T-helper 1 cell treated with Interleukin-12 subunit alpha and Interleukin-12 subunit beta and Interleukin-4 antibody, amounts not matched to agents 30 μg/mL and 1 μg/mL, for 36 hours (primary cell): ENCODE data around the gene SIX2.

Experiments used
- H3K27ac Mint-ChIP-seq: one replicate; pipeline ENCODE4 v1.8.0; 2021; ENCODE audit warnings: mild to moderate bottlenecking, mixed read lengths
- H3K27me3 Mint-ChIP-seq: one replicate; pipeline ENCODE4 v1.8.0; 2021; ENCODE audit warnings: low read depth, mixed read lengths
- H3K36me3 Mint-ChIP-seq: one replicate; pipeline ENCODE4 v1.8.0; 2021; ENCODE audit warnings: low read depth, mixed read lengths
- H3K4me1 Mint-ChIP-seq: one replicate; pipeline ENCODE4 v1.8.0; 2021; ENCODE audit warnings: low read depth, mixed read lengths
- H3K4me3 Mint-ChIP-seq: one replicate; pipeline ENCODE4 v1.8.0; 2021; ENCODE audit warnings: mild to moderate bottlenecking, moderate library complexity, mixed read lengths
- H3K9me3 Mint-ChIP-seq: one replicate; pipeline ENCODE4 v1.8.0; 2021; ENCODE audit warnings: mixed read lengths

Gene SIX2

GRCh38 chr2:44972771-44973535, 36.3 kb downstream of the SIX2 start:
- no peak overlapping the region for H3K27ac Mint-ChIP-seq
- no peaks in the 10 kb centered on the region for H3K4me1 Mint-ChIP-seq
- H3K27me3 Mint-ChIP-seq: peaks cover 7% of the 10 kb centered on the region
- no peak overlapping the region for H3K4me3 Mint-ChIP-seq
- H3K9me3 Mint-ChIP-seq: no peaks in the 10 kb centered on the region
- H3K36me3 Mint-ChIP-seq: no peaks in the 10 kb centered on the region

- Mint-ChIP-seq H3K9me3 (no peaks in the 10 kb centered on the region), H3K27ac (no peak overlapping the region), H3K4me3 (no peak overlapping the region), H3K36me3 (no peaks in the 10 kb centered on the region), H3K4me1 (no peaks in the 10 kb centered on the region), H3K27me3 (peaks cover 12% of the 10 kb centered on the region)
Observed at GRCh38 chr2:44970846-44971450, 38.3 kb downstream of the SIX2 start.

GRCh38 chr2:44969936-44970335, 39.3 kb downstream of the SIX2 start:
- H3K9me3 Mint-ChIP-seq: no peaks in the 10 kb centered on the region
- no peaks in the 10 kb centered on the region for H3K4me1 Mint-ChIP-seq
- H3K36me3 Mint-ChIP-seq: no peaks in the 10 kb centered on the region
- peaks cover 12% of the 10 kb centered on the region for H3K27me3 Mint-ChIP-seq
- no peak overlapping the region for H3K4me3 Mint-ChIP-seq
- H3K27ac Mint-ChIP-seq: no peak overlapping the region

- Mint-ChIP-seq H3K9me3 (no peaks in the 10 kb centered on the region), H3K36me3 (no peaks in the 10 kb centered on the region), H3K27ac (no peak overlapping the region), H3K27me3 (peaks cover 25% of the 10 kb centered on the region), H3K4me3 (no peak overlapping the region), H3K4me1 (no peaks in the 10 kb centered on the region)
Observed at GRCh38 chr2:44967727-44968432, 41.4 kb downstream of the SIX2 start.

GRCh38 chr2:44967056-44967455, 42.2 kb downstream of the SIX2 start:
- no peaks in the 10 kb centered on the region for H3K36me3 Mint-ChIP-seq
- H3K9me3 Mint-ChIP-seq: no peaks in the 10 kb centered on the region
- H3K4me1 Mint-ChIP-seq: no peaks in the 10 kb centered on the region
- no peak overlapping the region for H3K27ac Mint-ChIP-seq
- H3K27me3 Mint-ChIP-seq: peaks cover 31% of the 10 kb centered on the region
- no peak overlapping the region for H3K4me3 Mint-ChIP-seq

GRCh38 chr2:44965684-44966083, 43.6 kb downstream of the SIX2 start:
- Mint-ChIP-seq H3K4me3 (no peak overlapping the region), H3K4me1 (no peaks in the 10 kb centered on the region), H3K36me3 (no peaks in the 10 kb centered on the region), H3K9me3 (no peaks in the 10 kb centered on the region), H3K27me3 (peaks cover 31% of the 10 kb centered on the region), H3K27ac (no peak overlapping the region)

- Mint-ChIP-seq H3K9me3 (no peaks in the 10 kb centered on the region), H3K4me1 (no peaks in the 10 kb centered on the region), H3K27ac (no peak overlapping the region), H3K27me3 (peaks cover 36% of the 10 kb centered on the region), H3K4me3 (no peak overlapping the region), H3K36me3 (no peaks in the 10 kb centered on the region)
Observed at GRCh38 chr2:44964752-44965236, 44.5 kb downstream of the SIX2 start.

GRCh38 chr2:44962176-44962695, 47.0 kb downstream of the SIX2 start:
- H3K4me1 Mint-ChIP-seq: no peaks in the 10 kb centered on the region
- H3K27me3 Mint-ChIP-seq: peaks cover 38% of the 10 kb centered on the region
- no peaks in the 10 kb centered on the region for H3K9me3 Mint-ChIP-seq
- H3K36me3 Mint-ChIP-seq: no peaks in the 10 kb centered on the region
- no peak overlapping the region for H3K4me3 Mint-ChIP-seq
- H3K27ac Mint-ChIP-seq: no peak overlapping the region

GRCh38 chr2:44960871-44961270, 48.4 kb downstream of the SIX2 start:
- Mint-ChIP-seq H3K27ac (no peak overlapping the region), H3K4me1 (peaks cover 1% of the 10 kb centered on the region), H3K27me3 (peaks cover 44% of the 10 kb centered on the region), H3K4me3 (no peak overlapping the region), H3K36me3 (no peaks in the 10 kb centered on the region), H3K9me3 (no peaks in the 10 kb centered on the region)

GRCh38 chr2:44959855-44960254, 49.4 kb downstream of the SIX2 start:
- Mint-ChIP-seq H3K4me3 (no peak overlapping the region), H3K36me3 (no peaks in the 10 kb centered on the region), H3K27ac (no peak overlapping the region), H3K4me1 (peaks cover 6% of the 10 kb centered on the region), H3K9me3 (no peaks in the 10 kb centered on the region), H3K27me3 (peaks cover 53% of the 10 kb centered on the region)

- H3K27me3 Mint-ChIP-seq: peaks cover 60% of the 10 kb centered on the region
- H3K9me3 Mint-ChIP-seq: no peaks in the 10 kb centered on the region
- no peaks in the 10 kb centered on the region for H3K36me3 Mint-ChIP-seq
- no peak overlapping the region for H3K27ac Mint-ChIP-seq
- peaks cover 9% of the 10 kb centered on the region for H3K4me1 Mint-ChIP-seq
- H3K4me3 Mint-ChIP-seq: no peak overlapping the region
Observed at GRCh38 chr2:44957656-44958327, 51.5 kb downstream of the SIX2 start.

- no peaks in the 10 kb centered on the region for H3K9me3 Mint-ChIP-seq
- H3K27ac Mint-ChIP-seq: no peak overlapping the region
- H3K36me3 Mint-ChIP-seq: no peaks in the 10 kb centered on the region
- H3K4me3 Mint-ChIP-seq: no peak overlapping the region
- peaks cover 61% of the 10 kb centered on the region for H3K27me3 Mint-ChIP-seq
- peaks cover 11% of the 10 kb centered on the region for H3K4me1 Mint-ChIP-seq
Observed at GRCh38 chr2:44956843-44957242, 52.4 kb downstream of the SIX2 start.

- Mint-ChIP-seq H3K4me1 (peaks cover 11% of the 10 kb centered on the region), H3K4me3 (no peak overlapping the region), H3K27ac (no peak overlapping the region), H3K9me3 (no peaks in the 10 kb centered on the region), H3K36me3 (no peaks in the 10 kb centered on the region), H3K27me3 (peaks cover 72% of the 10 kb centered on the region)
Observed at GRCh38 chr2:44955593-44956392, 53.5 kb downstream of the SIX2 start.
